CD4-positive, CD25-positive, alpha-beta regulatory T cell (primary cell): ENCODE measurements around the gene ZRANB1. TPM values are rescaled to one million over a fixed set of nuclear protein-coding genes. Genes with fewer than 3 reads are reported as not detected.
A peak's percentile ranks its signal among the peaks of the same experiment; 100 is the strongest.
"Not testable (repeated sequence)": the region's sequence is repeated elsewhere in the genome, so short reads cannot be mapped to it uniquely, and the experiment has no call there.

Experiments
- ATAC-seq, 2 donors: fragments of 150-1000 bp; cut with Tn5 transposase; one replicate each; pipeline ENCODE4 v1.10.0; 2021; ENCODE audit warnings: low read depth in 2 of 2, moderate number of reproducible peaks in 2 of 2, moderate library complexity in 1 of 2
- DNase-seq, 3 donors: peaks; one replicate each; pipeline versions ENCODE4 v3.0.0 to v3.0.0-alpha.2; 2012 to 2022; ENCODE audit warnings: mixed read lengths in 1 of 3
- H3K27ac ChIP-seq: one replicate; pipeline ENCODE4 v1.7.0; 2013; ENCODE audit warnings: mild to moderate bottlenecking, low read length; ENCODE audit not compliant: insufficient read depth, poor library complexity, severe bottlenecking
- H3K27me3 ChIP-seq: one replicate; pipeline ENCODE4 v1.7.0; 2013; ENCODE audit warnings: low read length; ENCODE audit not compliant: control insufficient read depth, insufficient read depth
- H3K36me3 ChIP-seq: one replicate; pipeline ENCODE4 v1.7.0; 2013; ENCODE audit warnings: mild to moderate bottlenecking, low read length, moderate library complexity; ENCODE audit not compliant: control insufficient read depth, insufficient read depth
- H3K4me1 ChIP-seq: 2 replicates; pipeline ENCODE4 v1.7.0; 2013; ENCODE audit warnings: mild to moderate bottlenecking, low read length; ENCODE audit not compliant: insufficient read depth, control insufficient read depth, poor library complexity, severe bottlenecking
- H3K4me3 ChIP-seq: one replicate; pipeline ENCODE4 v1.7.0; 2013; ENCODE audit warnings: low read depth, mild to moderate bottlenecking, low read length, moderate library complexity
- H3K9me3 ChIP-seq, 2 experiments: 1 replicate in 1 of 2; 2 replicates in 1 of 2; pipeline ENCODE4 v1.7.0; 2013; ENCODE audit warnings: low read length in 2 of 2, mild to moderate bottlenecking in 1 of 2, moderate library complexity in 1 of 2; ENCODE audit not compliant: control insufficient read depth in 2 of 2
- H3K27ac Mint-ChIP-seq, 3 donors: one replicate each; pipeline ENCODE4 v1.8.0; 2020 to 2022; ENCODE audit warnings: mild to moderate bottlenecking in 3 of 3, mixed read lengths in 3 of 3, moderate library complexity in 2 of 3
- H3K27me3 Mint-ChIP-seq: one replicate; pipeline ENCODE4 v1.8.0; 2022; ENCODE audit warnings: mild to moderate bottlenecking, mixed read lengths
- H3K36me3 Mint-ChIP-seq: one replicate; pipeline ENCODE4 v1.8.0; 2020; ENCODE audit warnings: mixed read lengths
- H3K4me1 Mint-ChIP-seq, 4 donors: one replicate each; pipeline ENCODE4 v1.8.0; 2020 to 2022; ENCODE audit warnings: mixed read lengths in 4 of 4, mild to moderate bottlenecking in 1 of 4
- H3K4me3 Mint-ChIP-seq, 4 donors: one replicate each; pipeline ENCODE4 v1.8.0; 2020 to 2022; ENCODE audit warnings: mild to moderate bottlenecking in 4 of 4, mixed read lengths in 4 of 4, moderate library complexity in 3 of 4
- H3K9me3 Mint-ChIP-seq, 7 donors: one replicate each; pipeline ENCODE4 v1.8.0; 2020 to 2022; ENCODE audit warnings: mixed read lengths in 7 of 7, mild to moderate bottlenecking in 3 of 7, moderate library complexity in 2 of 7
- polyA plus RNA-seq, 4 donors: library from polyadenylated mRNA; unstranded; fragments of 300-500 nt; fragmentation: Illumina TruSeq; gene quantifications; one replicate each; pipeline ENCODE4 v1.2.3, GENCODE V29; 2021
- total RNA-seq: library from RNA; stranded (reverse); gene quantifications from one replicate; pipeline ENCODE4 v1.2.3, GENCODE V29; 2022

Gene ZRANB1
- total and polyA plus RNA-seq, 5 donors from 2014 or later = 6.6 to 27.8 (median 6.9) TPM

DNA sequence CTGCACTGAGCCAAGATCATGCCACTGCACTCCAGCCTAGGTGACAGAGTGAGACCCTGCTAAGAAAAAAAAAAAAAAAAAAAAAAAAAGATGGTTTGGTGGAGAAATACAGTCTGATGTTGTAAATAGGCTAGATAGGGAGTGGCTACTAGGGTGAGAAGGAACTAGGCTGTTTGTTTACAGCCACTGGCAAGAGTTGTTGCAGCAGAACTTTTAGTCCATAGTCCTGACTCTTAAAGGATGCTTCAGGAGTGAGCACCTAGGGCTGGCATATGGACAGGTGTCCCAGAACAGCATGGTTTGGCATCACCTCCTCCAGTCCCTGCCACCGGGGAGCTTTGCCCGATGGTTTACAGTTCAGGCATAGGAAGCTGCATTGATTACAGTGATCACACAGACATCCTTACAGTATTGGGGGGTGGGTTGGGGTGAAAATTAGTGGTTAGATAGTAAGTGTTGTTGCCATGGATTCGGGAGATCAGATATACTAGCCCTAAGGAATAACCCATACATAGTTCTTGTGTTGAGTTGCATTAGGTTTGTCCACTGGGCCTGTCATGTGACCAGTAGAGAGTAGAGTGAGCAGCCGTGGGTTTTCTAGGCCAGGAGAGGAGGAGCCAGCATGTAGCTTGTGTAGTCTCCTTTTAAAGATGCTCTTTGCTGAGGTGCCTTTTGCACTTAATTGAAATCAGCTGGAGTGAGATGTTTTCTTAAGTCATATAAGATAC lies 35.9 kb downstream of the ZRANB1 start:
- H3K27me3 ChIP-seq = no peaks in the 10 kb centered on the region
- H3K9me3 Mint-ChIP-seq = no peaks in the 10 kb centered on the region
- no peak for ATAC-seq
- no peaks in the 10 kb centered on the region for H3K9me3 ChIP-seq
- DNase-seq = no peak
- H3K27me3 Mint-ChIP-seq = no peaks in the 10 kb centered on the region
- H3K4me1 Mint-ChIP-seq = peaks cover 17 to 35% (median 22%) of the 10 kb centered on the region in 4 donors
- no peaks in the 10 kb centered on the region for H3K4me1 ChIP-seq
- no peak overlapping the region for H3K27ac ChIP-seq
- H3K36me3 Mint-ChIP-seq = peaks cover 48% of the 10 kb centered on the region
- no peak overlapping the region for H3K4me3 Mint-ChIP-seq
- H3K36me3 ChIP-seq = peaks cover 74% of the 10 kb centered on the region
- peak overlapping the region in 2 of 3 donors; percentile 62 to 70 for H3K27ac Mint-ChIP-seq
- H3K4me3 ChIP-seq = no peak overlapping the region

DNA sequence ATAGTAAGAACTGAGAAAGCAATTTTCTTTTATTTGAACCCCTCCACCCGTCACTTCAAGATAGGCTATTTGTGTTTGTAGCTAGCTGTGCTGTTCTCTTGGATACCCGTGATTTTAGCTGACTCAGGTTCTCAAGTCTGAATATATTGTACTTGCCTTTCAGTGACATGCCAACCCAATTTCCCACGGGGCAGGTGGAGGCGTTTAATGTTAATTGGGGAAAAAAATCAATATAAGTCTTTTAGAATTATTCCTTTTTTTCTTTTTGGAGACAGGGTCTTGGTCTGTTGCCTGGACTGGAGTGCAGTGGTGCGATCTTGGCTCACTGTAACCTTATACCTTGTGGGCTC lies 36.4 kb downstream of the ZRANB1 start:
- no peaks in the 10 kb centered on the region for H3K4me1 ChIP-seq
- H3K27ac ChIP-seq = no peak overlapping the region
- peaks cover 78% of the 10 kb centered on the region for H3K36me3 ChIP-seq
- ATAC-seq = no peak
- no peaks in the 10 kb centered on the region for H3K9me3 ChIP-seq
- peaks cover 52% of the 10 kb centered on the region for H3K36me3 Mint-ChIP-seq
- no peak overlapping the region for H3K4me3 Mint-ChIP-seq
- no peaks in the 10 kb centered on the region for H3K9me3 Mint-ChIP-seq
- no peak overlapping the region for H3K4me3 ChIP-seq
- DNase-seq = no peak
- H3K4me1 Mint-ChIP-seq = peaks cover 17 to 35% (median 23%) of the 10 kb centered on the region in 4 donors
- no peaks in the 10 kb centered on the region for H3K27me3 Mint-ChIP-seq
- H3K27me3 ChIP-seq = no peaks in the 10 kb centered on the region
- H3K27ac Mint-ChIP-seq = peak overlapping the region in 1 of 3 donors; percentile 70

DNA sequence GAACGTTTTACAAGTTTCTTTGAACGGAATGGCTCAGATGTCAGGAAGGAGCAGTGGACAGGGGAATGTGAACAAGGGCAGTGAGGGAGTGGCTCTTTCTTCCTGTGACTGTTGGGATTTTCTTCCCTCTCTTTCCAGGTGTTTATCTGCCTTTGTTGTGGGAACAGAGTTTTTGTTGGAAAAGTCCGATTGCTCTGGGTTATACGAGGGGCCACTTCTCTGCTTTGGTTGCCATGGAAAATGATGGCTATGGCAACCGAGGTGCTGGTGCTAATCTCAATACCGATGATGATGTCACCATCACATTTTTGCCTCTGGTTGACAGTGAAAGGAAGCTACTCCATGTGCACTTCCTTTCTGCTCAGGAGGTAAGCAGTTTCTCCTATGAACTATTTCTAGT lies 41.4 kb downstream of the ZRANB1 start:
- Histone ChIP-seq H3K27me3 (no peaks in the 10 kb centered on the region), H3K4me3 (no peak overlapping the region), H3K4me1 (no peaks in the 10 kb centered on the region), H3K9me3 (no peaks in the 10 kb centered on the region), H3K27ac (no peak overlapping the region), H3K36me3 (peaks cover 81% of the 10 kb centered on the region)
- DNase-seq (no peak), ATAC-seq (no peak)
- H3K4me3 Mint-ChIP-seq = no peak overlapping the region
- peak overlapping the region in 2 of 3 donors; percentile 6 to 28 for H3K27ac Mint-ChIP-seq
- peaks cover 59% of the 10 kb centered on the region for H3K36me3 Mint-ChIP-seq
- H3K9me3 Mint-ChIP-seq = no peaks in the 10 kb centered on the region
- no peaks in the 10 kb centered on the region for H3K27me3 Mint-ChIP-seq
- peaks cover 8 to 11% (median 10%) of the 10 kb centered on the region in 4 donors for H3K4me1 Mint-ChIP-seq

DNA sequence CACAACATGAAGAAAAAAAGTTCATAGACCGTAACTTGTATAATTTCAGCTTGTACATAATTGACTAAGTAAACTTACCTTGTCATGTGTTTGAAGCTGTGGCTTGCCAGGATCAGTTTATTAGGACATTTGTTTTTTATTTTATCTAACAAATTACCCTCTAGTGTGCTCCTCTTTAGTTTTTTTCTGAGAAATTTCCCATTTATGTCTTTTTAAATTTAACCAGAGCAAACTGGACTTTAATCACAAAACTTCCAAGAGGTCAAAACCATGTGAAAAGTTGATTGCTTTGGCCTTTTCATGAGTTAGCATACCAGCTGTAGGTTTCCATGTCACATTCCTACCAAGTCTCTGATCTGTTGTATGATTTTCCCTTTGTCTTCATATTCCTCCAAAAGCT lies 42.5 kb downstream of the ZRANB1 start:
- no peak overlapping the region for H3K4me3 Mint-ChIP-seq
- peaks cover 56% of the 10 kb centered on the region for H3K36me3 Mint-ChIP-seq
- H3K27ac Mint-ChIP-seq = peak overlapping the region in 1 of 3 donors; percentile 13
- H3K9me3 Mint-ChIP-seq = no peaks in the 10 kb centered on the region
- no peak overlapping the region for H3K27ac ChIP-seq
- no peaks in the 10 kb centered on the region for H3K27me3 Mint-ChIP-seq
- ATAC-seq (no peak), DNase-seq (no peak)
- H3K4me1 ChIP-seq = no peaks in the 10 kb centered on the region
- peaks cover 6 to 17% (median 7%) of the 10 kb centered on the region in 4 donors for H3K4me1 Mint-ChIP-seq
- no peaks in the 10 kb centered on the region for H3K27me3 ChIP-seq
- H3K9me3 ChIP-seq = no peaks in the 10 kb centered on the region
- H3K4me3 ChIP-seq = no peak overlapping the region
- H3K36me3 ChIP-seq = peaks cover 73% of the 10 kb centered on the region

DNA sequence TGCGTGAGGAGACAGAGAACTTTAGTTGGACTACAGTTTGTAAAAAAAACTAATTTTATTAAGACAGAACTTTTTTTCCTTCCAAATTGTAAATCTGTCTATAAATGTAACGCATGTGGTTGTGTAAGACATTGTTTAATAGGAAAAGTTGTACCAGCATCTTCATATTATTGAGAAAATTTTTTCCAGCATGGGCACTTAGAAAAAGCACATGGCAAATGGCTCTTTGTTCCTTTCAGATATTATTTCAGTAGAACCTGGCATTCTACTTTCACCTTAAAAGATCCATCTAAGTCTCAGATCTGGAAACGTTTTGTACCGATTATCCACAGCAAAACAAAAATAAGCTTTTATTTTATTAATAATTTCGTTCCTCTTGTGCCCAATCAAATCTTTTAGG lies 43.2 kb downstream of the ZRANB1 start:
- no peaks in the 10 kb centered on the region for H3K27me3 ChIP-seq
- Mint-ChIP-seq H3K27me3 (no peaks in the 10 kb centered on the region), H3K27ac (no peak overlapping the region), H3K4me3 (no peak overlapping the region), H3K9me3 (no peaks in the 10 kb centered on the region), H3K36me3 (peaks cover 58% of the 10 kb centered on the region), H3K4me1 (peaks cover under 1 to 14% (median 3%) of the 10 kb centered on the region in 4 donors)
- H3K36me3 ChIP-seq = peaks cover 70% of the 10 kb centered on the region
- DNase-seq = no peak
- H3K4me1 ChIP-seq = no peaks in the 10 kb centered on the region
- H3K4me3 ChIP-seq = no peak overlapping the region
- H3K27ac ChIP-seq = no peak overlapping the region
- no peaks in the 10 kb centered on the region for H3K9me3 ChIP-seq
- no peak for ATAC-seq

DNA sequence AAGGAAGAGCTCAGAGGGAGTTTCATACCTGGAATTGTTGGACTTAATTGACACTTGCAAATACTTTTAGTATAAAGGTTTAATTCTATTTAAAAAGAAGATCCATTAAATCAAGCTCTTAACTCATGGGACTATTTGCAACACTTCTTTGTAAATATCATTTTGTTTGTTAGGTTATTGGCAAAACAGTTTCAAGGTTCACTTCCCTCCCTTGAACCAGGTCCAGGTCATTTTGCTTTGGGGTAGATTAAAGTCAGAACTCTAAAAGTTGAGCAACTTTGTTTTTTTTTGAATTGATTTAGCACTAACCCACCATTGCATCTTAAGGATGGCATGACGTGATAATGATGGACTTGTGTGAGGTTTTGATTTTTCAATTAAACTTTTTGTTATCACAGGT lies 45.9 kb downstream of the ZRANB1 start:
- Mint-ChIP-seq H3K36me3 (peaks cover 47% of the 10 kb centered on the region), H3K4me1 (peaks cover 0 to 9% (median 3%) of the 10 kb centered on the region in 4 donors), H3K4me3 (no peak overlapping the region), H3K27ac (peak overlapping the region in 2 of 3 donors; percentile 32 to 38), H3K27me3 (no peaks in the 10 kb centered on the region), H3K9me3 (no peaks in the 10 kb centered on the region)
- Histone ChIP-seq H3K4me1 (no peaks in the 10 kb centered on the region), H3K9me3 (no peaks in the 10 kb centered on the region), H3K27ac (no peak overlapping the region), H3K4me3 (no peak overlapping the region), H3K27me3 (no peaks in the 10 kb centered on the region), H3K36me3 (peaks cover 48% of the 10 kb centered on the region)
- DNase-seq (no peak), ATAC-seq (no peak)

DNA sequence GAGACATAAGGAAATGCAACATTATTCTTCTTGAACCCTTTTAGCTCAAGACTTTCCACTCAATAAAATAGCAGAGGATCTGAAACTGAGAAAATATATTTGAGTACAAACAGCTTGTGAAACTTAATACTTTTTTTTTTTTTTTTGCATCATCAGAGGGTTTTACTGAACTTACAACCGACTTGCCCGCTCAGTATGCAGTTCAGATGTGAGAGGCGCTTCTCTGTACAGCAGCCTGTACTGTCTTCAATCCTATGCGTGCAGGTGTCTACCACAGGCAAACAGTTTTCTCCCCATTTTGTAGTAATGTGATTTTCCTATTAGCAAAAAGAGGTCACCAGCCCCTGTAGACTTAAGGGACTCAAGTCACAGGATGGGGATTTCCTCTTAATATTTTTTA lies 46.8 kb downstream of the ZRANB1 start:
- H3K4me1 ChIP-seq, H3K9me3 ChIP-seq, H3K27me3 Mint-ChIP-seq, H3K9me3 Mint-ChIP-seq, H3K27me3 ChIP-seq, H3K4me1 Mint-ChIP-seq, DNase-seq, ATAC-seq, H3K4me3 ChIP-seq, H3K27ac ChIP-seq, H3K4me3 Mint-ChIP-seq: not testable (repeated sequence)
- Mint-ChIP-seq H3K27ac (peak overlapping the region in 1 of 3 donors; percentile 32), H3K36me3 (peaks cover 41% of the 10 kb centered on the region)
- peaks cover 39% of the 10 kb centered on the region for H3K36me3 ChIP-seq

DNA sequence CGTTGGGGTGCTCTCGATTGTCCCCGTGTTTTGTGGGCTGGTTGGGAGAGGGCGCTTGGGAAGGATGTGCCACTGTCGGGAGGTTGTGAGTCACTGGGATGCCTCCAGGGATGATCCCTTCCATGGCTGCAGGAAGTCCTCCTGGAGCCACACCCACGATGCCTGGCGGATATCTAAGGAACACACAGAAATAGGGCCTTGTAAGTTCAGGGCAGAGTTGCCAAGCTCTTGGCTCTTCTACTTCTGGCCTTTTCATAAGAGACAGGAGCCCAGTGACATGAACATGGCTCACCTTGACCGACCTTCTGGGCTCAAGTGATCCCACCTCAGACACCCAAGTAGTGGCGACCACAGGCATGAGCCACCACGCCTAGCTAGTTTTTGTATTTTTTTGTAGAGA lies 47.6 kb downstream of the ZRANB1 start:
- Mint-ChIP-seq H3K27ac (peak overlapping the region in 1 of 3 donors; percentile 39), H3K36me3 (peaks cover 35% of the 10 kb centered on the region), H3K4me1 (peaks cover 0 to 9% (median 2%) of the 10 kb centered on the region in 4 donors), H3K4me3 (no peak overlapping the region), H3K27me3 (no peaks in the 10 kb centered on the region), H3K9me3 (no peaks in the 10 kb centered on the region)
- no peak for DNase-seq
- Histone ChIP-seq H3K9me3 (no peaks in the 10 kb centered on the region), H3K27ac (no peak overlapping the region), H3K36me3 (peaks cover 31% of the 10 kb centered on the region), H3K4me3 (no peak overlapping the region), H3K27me3 (no peaks in the 10 kb centered on the region), H3K4me1 (no peaks in the 10 kb centered on the region)
- ATAC-seq = no peak
